Hindlimb muscle (tissue), 1 donor: Measurements from ENCODE around the gene TMPRSS2. TPM values are rescaled to one million over a fixed set of nuclear protein-coding genes. Genes with fewer than 3 reads are reported as not detected.
"Not testable (repeated sequence)": the region's sequence is repeated elsewhere in the genome, so short reads cannot be mapped to it uniquely, and the experiment has no call there.

Experiments used
- DNase-seq: peaks from one replicate; pipeline ENCODE4 v3.0.0-alpha.2; 2013
- polyA plus RNA-seq: library from polyadenylated mRNA; unstranded; fragments of 120-200 nt; gene quantifications from one replicate; pipeline ENCODE4 v1.2.1, GENCODE V29; 2013; ENCODE audit not compliant: insufficient read length

The TMPRSS2 gene
- polyA plus RNA-seq, 1 donor, result not detected

GRCh38 chr21:41425954-41426675, 81.8 kb downstream of the TMPRSS2 start, which contains the start of gene MX1:
MX1 (plus strand) TSS chr21:41426239; CDS start chr21:41432071, 5,832 bp downstream.
- peak; percentile 44 for DNase-seq

- DNase-seq, result no peak
Measured at GRCh38 chr21:41425588-41425953, 82.4 kb downstream of the TMPRSS2 start.

- DNase-seq, result not testable (repeated sequence)
Measured at GRCh38 chr21:41423305-41423636, 84.7 kb downstream of the TMPRSS2 start.

- DNase-seq, result no peak
Measured at GRCh38 chr21:41422546-41423304, 85.2 kb downstream of the TMPRSS2 start.

- not testable (repeated sequence) for DNase-seq
Measured at GRCh38 chr21:41420998-41421397, 87.0 kb downstream of the TMPRSS2 start.

- DNase-seq, result peak; percentile 91
Measured at GRCh38 chr21:41419921-41420862, 87.8 kb downstream of the TMPRSS2 start.

- DNase-seq, result no peak
Measured at GRCh38 chr21:41418956-41419680, 88.8 kb downstream of the TMPRSS2 start.

GRCh38 chr21:41418393-41418792, 89.6 kb downstream of the TMPRSS2 start:
- DNase-seq, result no peak

GRCh38 chr21:41417505-41417904, 90.5 kb downstream of the TMPRSS2 start:
- not testable (repeated sequence) for DNase-seq

Other genes starting within 250 kb of the TMPRSS2 start
- gene FAM3B, start 191.4 kb downstream of the TMPRSS2 start, polyA plus RNA-seq, result not detected
- 2.5 TPM for gene MX2, start 146.1 kb downstream of the TMPRSS2 start, polyA plus RNA-seq
- gene MX1, start 81.9 kb downstream of the TMPRSS2 start, polyA plus RNA-seq, result 4.7 TPM